Activated CD8-positive, alpha-beta memory T cell treated with anti-CD3 and anti-CD28 coated beads, Interleukin-2, amount 50 U/mL, for 48 hours (primary cell): Measurements from ENCODE around the gene SDC1.
"Not testable (repeated sequence)": the region's sequence is repeated elsewhere in the genome, so short reads cannot be mapped to it uniquely, and the experiment has no call there.

Experiments used
- DNase-seq: peaks from one replicate; pipeline ENCODE4 v3.0.0-alpha.2; 2020

Gene SDC1

GRCh38 chr2:20224716-20225293 lies at the start of gene SDC1:
Gene SDC1 (minus strand): TSS chr2:20225130. CDS start chr2:20224867, 263 bp downstream.
- no peak for DNase-seq

GRCh38 chr2:20273042-20273441 lies 48.1 kb upstream of the SDC1 start:
- no peak for DNase-seq

DNA sequence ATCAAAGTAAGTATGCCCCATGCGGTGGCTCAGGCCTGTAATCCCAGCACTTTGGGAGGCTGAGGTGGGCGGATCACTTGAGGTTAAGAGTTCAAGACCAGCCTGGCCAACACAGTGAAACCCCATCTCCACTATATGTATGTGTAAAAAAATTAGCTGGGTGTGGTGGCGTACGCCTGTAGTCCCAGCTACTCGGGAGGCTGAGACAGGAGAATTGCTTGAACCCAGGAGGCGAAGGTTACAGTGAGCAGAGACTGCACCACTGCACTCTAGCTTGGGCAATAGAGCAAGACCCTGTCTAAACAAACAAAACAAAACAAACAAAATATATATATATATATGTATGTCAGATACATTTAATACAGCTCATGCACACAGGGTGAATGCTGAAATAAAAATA lies 43.4 kb upstream of the SDC1 start:
- DNase-seq, result not testable (repeated sequence)

- DNase-seq, result no peak
Observed at GRCh38 chr2:20267529-20267928, 42.6 kb upstream of the SDC1 start.

DNA sequence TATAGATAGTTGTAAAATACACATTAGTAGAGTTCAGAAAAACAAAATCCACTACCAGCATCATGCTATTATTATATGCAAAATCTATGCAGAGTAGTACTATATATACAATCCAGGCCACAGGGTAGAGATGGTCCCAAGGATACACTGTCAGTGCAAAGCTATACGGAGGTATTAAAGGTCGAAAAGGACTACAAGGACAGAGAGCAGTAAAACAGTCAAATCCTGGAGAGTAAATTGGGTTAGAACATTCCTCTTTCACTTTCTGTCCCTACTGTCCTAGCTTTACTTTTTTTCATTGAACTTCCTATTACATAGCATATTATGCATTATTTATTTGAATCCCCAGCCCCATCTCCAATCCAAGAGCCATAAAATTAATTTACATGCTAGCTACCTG lies 39.7 kb upstream of the SDC1 start:
- no peak for DNase-seq

- DNase-seq, result no peak
Observed at GRCh38 chr2:20257411-20257810, 32.5 kb upstream of the SDC1 start.

DNA sequence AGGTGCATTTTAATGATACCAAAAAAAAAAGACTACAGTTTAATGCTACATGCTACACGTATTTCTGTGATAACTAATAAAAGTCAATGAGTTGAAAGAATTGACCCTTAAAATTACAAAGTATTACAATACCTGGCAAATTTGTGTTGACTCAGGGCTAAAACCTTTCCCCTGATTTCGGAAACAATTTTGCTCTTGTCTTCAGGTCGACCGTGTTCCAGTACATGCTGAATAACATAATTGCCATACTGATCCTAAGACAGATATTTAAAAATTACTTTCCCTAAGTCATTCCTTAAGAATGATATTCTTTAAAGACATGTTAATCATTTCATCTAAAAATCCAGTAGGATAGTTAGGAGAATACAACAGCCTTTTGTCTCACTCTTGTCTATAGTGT lies 29.8 kb upstream of the SDC1 start:
- no peak for DNase-seq

DNA sequence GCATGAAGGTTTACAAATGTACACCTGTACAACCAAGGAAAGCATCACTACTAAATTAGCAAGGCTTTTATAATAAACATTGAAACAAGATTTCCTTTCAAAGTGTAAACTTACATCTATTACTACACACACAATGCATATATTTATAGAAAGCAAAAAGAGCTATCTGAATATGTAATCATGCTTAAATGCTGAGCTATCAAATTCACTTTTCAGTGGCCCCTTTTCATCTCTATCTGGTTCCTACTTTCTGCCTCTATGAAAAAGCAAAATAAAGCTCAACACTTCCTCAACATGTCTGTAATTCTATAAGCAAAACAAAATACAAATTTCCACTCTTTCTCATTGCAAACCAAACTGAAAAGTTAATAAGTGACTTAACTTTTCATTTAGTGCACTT lies 25.5 kb upstream of the SDC1 start:
- DNase-seq, result no peak

- no peak for DNase-seq
Observed at GRCh38 chr2:20249170-20249569, 24.2 kb upstream of the SDC1 start.

DNA sequence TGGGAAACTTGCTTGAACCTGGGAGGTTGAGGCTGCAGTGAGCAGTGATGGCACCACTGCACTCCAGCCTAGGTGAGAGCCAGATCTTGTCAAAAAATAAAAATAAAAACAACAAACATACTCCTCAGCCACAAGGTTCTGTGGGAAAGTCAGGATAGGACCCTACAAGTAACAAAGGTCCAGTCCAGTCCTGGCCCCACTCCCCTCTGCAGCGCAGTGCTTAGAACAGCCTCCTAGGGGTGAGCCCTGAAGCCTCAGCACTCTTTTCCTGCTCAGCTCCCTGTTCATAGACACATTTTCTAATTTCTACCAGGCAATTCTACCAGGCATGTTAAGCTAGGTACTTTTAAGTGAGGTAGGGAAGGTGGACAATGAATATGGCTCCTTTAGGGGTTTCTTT lies 22.2 kb upstream of the SDC1 start:
- no peak for DNase-seq

DNA sequence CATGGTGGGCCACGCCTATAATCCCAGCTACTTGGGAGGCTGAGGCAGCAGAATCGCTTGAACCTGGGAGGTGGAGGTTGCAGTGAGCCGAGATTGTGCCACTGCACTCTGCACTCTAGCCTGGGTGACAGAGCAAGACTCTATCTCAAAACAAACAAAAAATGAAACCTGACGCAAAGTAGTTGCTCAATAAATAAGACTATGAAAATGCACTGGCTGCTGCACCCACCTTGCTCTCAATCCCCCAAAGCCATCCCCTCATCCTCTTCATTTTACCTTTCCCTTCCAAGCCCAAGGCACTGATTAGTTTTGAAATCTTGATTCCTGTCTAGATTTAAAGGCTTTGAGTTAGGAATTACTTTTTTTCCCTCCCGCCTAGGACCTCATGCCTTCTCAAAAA lies 18.7 kb upstream of the SDC1 start:
- DNase-seq, result not testable (repeated sequence)

DNA sequence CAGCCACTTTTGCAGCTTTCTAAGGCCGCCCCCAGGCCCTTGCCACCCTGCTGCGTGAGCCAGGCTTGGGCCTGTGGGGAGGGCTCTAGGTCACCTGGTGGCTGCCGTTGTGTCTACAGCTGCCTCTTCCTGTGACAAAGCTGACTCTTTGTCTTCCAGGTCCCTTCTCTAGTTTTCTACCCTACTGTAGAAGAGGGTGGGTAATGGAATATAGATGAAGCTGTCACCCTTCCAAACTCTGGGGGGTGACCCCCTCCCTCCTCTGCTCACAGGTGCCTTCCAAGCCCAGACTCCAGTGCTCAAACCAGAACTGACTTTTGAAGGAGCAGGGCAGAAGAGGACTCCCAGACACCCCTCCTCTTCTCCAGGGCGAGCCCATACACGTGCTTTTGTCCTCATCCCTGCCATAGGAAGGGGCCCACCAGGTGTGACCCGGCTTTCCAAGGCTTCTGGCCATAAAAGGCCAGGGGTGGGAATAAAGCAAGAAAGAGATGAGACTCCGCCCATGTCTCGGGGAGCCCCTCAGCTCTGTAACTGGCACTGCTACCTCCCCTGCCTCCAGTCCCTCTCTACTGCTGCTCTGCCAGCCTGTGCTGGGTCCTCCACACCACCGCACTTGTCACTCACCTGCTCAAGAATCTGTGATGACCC lies 17.9 kb upstream of the SDC1 start:
- DNase-seq, result no peak

GRCh38 chr2:20241973-20242726 lies 17.2 kb upstream of the SDC1 start:
- peak; percentile 87 for DNase-seq

- DNase-seq, result not testable (repeated sequence)
Observed at GRCh38 chr2:20240291-20240690, 15.4 kb upstream of the SDC1 start.

GRCh38 chr2:20236496-20236895 lies 11.6 kb upstream of the SDC1 start:
- DNase-seq, result no peak

GRCh38 chr2:20235655-20236305 lies 10.8 kb upstream of the SDC1 start:
- DNase-seq, result no peak

- not testable (repeated sequence) for DNase-seq
Observed at GRCh38 chr2:20234597-20234996, 9.7 kb upstream of the SDC1 start.

DNA sequence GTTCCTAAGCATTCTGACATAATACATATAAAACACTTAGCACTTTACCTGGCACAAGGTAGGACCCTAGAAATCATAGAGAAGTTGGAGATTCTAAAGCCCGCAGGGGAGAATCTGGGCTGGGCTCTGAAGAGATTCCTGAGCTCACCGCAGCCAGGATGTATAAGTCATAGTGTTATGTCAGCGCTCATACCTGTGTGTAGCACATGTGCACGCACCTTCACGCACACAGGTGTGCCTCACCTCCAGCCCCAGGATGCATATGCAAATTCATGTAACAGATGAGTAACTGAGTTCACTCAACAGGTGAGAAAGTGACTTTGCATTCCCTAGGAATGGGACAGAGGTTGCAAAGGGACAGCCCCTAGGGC lies 7.9 kb upstream of the SDC1 start:
- no peak for DNase-seq

DNA sequence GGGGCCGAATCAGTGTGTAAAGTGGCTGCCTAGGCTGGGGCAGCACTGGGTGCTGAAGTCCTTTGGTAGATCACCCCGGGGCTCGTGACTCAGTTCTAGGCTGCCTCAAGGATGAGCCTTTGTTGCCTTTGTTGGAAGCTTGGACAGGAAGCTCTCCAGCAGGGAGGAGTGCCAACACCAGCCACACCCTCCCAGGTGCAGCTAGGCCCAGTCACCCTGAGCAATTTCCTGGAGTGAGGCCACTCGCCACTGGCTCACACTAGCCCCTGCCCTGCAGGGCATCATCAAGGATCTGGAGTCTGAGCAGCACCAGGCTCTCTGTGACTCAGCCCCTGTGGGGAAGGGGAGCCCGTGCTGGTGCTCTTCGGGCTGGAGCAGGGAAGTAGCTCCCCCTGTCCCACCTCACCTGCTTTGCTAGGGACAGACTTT lies 6.7 kb upstream of the SDC1 start:
- peak; percentile 30 for DNase-seq

GRCh38 chr2:20231159-20231558 lies 6.2 kb upstream of the SDC1 start:
- DNase-seq, result peak; percentile 34

DNA sequence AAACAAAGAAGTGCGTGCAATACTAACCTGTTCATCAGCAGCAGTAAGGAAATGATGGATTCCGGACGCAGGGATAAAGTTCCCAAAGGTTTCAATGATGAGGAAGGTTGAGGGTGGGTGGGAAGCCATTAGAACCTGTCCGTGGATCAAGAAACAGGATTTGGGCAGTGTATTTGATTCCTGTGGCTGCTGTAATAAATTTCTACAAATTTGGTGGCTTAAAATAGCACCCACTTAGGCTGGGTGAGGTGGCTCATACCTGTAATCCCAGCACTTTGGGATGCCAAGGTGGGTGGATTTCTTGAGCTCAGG lies 5.1 kb upstream of the SDC1 start:
- DNase-seq, result no peak

GRCh38 chr2:20229322-20230113 lies 4.6 kb upstream of the SDC1 start:
- DNase-seq, result peak; percentile 20

DNA sequence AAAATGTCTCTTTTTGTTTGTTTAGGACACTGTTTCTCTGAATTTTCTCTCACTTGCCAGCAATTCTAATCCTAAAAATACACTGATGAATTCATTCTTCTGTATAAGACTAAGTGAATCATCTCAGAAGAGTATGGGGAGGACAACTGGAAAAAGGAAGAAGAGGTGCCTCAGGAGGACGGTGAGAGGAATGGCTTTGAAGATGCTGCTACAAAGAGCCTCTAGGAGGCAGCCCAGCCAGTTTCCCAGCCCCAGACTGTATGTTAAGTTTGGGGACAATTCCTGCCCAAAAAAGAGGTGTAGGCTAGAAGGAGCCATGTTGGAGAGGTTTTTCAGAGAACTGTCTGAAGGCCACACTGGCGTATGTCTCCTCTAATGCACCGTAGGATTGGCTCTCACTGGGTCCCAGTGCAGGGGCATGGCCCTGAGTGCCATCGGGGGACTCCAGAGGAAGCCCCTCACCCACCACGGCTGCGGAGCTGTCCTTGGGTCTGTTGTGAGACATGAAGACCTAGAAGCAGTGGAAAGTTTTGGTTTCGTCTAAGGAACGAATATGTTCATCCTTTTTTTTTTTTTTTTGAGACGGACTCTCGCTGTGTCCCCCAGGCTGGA lies 3.1 kb upstream of the SDC1 start:
- peak; percentile 34 for DNase-seq
